CD8-positive, alpha-beta memory T cell (primary cell): ENCODE data around the gene FBXW11. TPM values are rescaled to one million over a fixed set of nuclear protein-coding genes. Genes with fewer than 3 reads are reported as not detected.
"Not testable (repeated sequence)": the region's sequence is repeated elsewhere in the genome, so short reads cannot be mapped to it uniquely, and the experiment has no call there.

Experiments
- CTCF ChIA-PET: fragments of 350-600 bp; sonication (Branson Sonifier 250); formaldehyde crosslinking; loops from one replicate; lab custom pipeline; 2021; ENCODE audit warnings: antibody characterized with exemption; lab: Charles Lee
- POLR2A ChIA-PET: fragments of 350-600 bp; sonication (Branson Sonifier 250); formaldehyde crosslinking; loops from one replicate; lab custom pipeline; 2021; ENCODE audit warnings: antibody characterized with exemption; lab: Charles Lee
- DNase-seq, 5 donors: peaks; one replicate each; pipeline versions ENCODE4 v3.0.0 to v3.0.0-alpha.2; 2020 to 2022; ENCODE audit warnings: mixed read lengths in 1 of 5
- H3K27ac ChIP-seq: one replicate; pipeline ENCODE4 v1.7.0; 2013; ENCODE audit warnings: low read depth, mild to moderate bottlenecking, low read length, moderate library complexity
- H3K27me3 ChIP-seq: 2 replicates; pipeline ENCODE4 v1.7.0; 2013; ENCODE audit warnings: low read length, mild to moderate bottlenecking; ENCODE audit not compliant: insufficient read depth, poor library complexity, severe bottlenecking
- H3K36me3 ChIP-seq: 2 replicates; pipeline ENCODE4 v1.7.0; 2013; ENCODE audit warnings: mild to moderate bottlenecking, low read length, moderate library complexity; ENCODE audit not compliant: insufficient read depth
- H3K4me1 ChIP-seq: 2 replicates; pipeline ENCODE4 v1.7.0; 2013; ENCODE audit warnings: mild to moderate bottlenecking, low read length, moderate library complexity; ENCODE audit not compliant: insufficient read depth
- H3K4me3 ChIP-seq: 2 replicates; pipeline ENCODE4 v1.7.0; 2013; ENCODE audit warnings: mild to moderate bottlenecking, low read length
- H3K9me3 ChIP-seq: 2 replicates; pipeline ENCODE4 v1.7.0; 2013; ENCODE audit warnings: mild to moderate bottlenecking, low read length
- H3K27ac Mint-ChIP-seq, 8 donors: one replicate each; pipeline ENCODE4 v1.8.0; 2020 to 2021; ENCODE audit warnings: mixed read lengths in 8 of 8, mild to moderate bottlenecking in 6 of 8, inconsistent platforms in 3 of 8, moderate library complexity in 3 of 8
- H3K27me3 Mint-ChIP-seq, 2 donors: one replicate each; pipeline ENCODE4 v1.8.0; 2020 to 2021; ENCODE audit warnings: mixed read lengths in 2 of 2, mild to moderate bottlenecking in 1 of 2, moderate library complexity in 1 of 2
- H3K36me3 Mint-ChIP-seq, 3 donors: one replicate each; pipeline ENCODE4 v1.8.0; 2020 to 2021; ENCODE audit warnings: mixed read lengths in 3 of 3, inconsistent platforms in 1 of 3, mild to moderate bottlenecking in 1 of 3
- H3K4me1 Mint-ChIP-seq, 3 donors: one replicate each; pipeline ENCODE4 v1.8.0; 2020 to 2021; ENCODE audit warnings: mixed read lengths in 3 of 3, inconsistent platforms in 1 of 3, mild to moderate bottlenecking in 1 of 3
- H3K4me3 Mint-ChIP-seq, 7 donors: one replicate each; pipeline ENCODE4 v1.8.0; 2020 to 2021; ENCODE audit warnings: mixed read lengths in 7 of 7, mild to moderate bottlenecking in 6 of 7, moderate library complexity in 4 of 7, inconsistent platforms in 2 of 7
- H3K9me3 Mint-ChIP-seq, 5 donors: one replicate each; pipeline ENCODE4 v1.8.0; 2020 to 2022; ENCODE audit warnings: mixed read lengths in 5 of 5, mild to moderate bottlenecking in 3 of 5, moderate library complexity in 2 of 5, inconsistent platforms in 1 of 5
- polyA plus RNA-seq: library from polyadenylated mRNA; unstranded; fragments of 300-500 nt; fragmentation: Illumina TruSeq; gene quantifications from one replicate; pipeline ENCODE4 v1.2.3, GENCODE V29; 2021
- total RNA-seq, 2 experiments: library from RNA; stranded (reverse); gene quantifications; one replicate each; pipeline ENCODE4 v1.2.3, GENCODE V29; 2021

FBXW11 gene
- total and polyA plus RNA-seq, 3 experiments from 2014 or later, result 25.8 to 46.9 (median 44.7) TPM

GRCh38 chr5:171893290-171893886 lies 113.0 kb downstream of the FBXW11 start:
- peaks cover 6 to 21% (median 17%) of the 10 kb centered on the region in 3 donors for H3K4me1 Mint-ChIP-seq
- peaks cover 10% of the 10 kb centered on the region for H3K36me3 ChIP-seq
- POLR2A ChIA-PET, result interaction anchor here (0.7 kb wide), 1 partner anchor 25 kb away, joined by 11 read pairs; no protein-coding TSS in a partner anchor
- H3K4me3 ChIP-seq, result no peak overlapping the region
- no peak overlapping the region for H3K27ac ChIP-seq
- H3K27me3 ChIP-seq, result no peaks in the 10 kb centered on the region
- DNase-seq, result no peak
- H3K4me1 ChIP-seq, result no peaks in the 10 kb centered on the region
- CTCF ChIA-PET, result interaction anchor here (1.3 kb wide), 1 partner anchor 15 kb away, joined by 3 read pairs; no protein-coding TSS in a partner anchor
- no peaks in the 10 kb centered on the region for H3K9me3 Mint-ChIP-seq
- H3K4me3 Mint-ChIP-seq, result no peak overlapping the region
- peaks cover 0 to 81% (median 21%) of the 10 kb centered on the region in 3 donors for H3K36me3 Mint-ChIP-seq
- H3K27me3 Mint-ChIP-seq, result no peaks in the 10 kb centered on the region
- no peaks in the 10 kb centered on the region for H3K9me3 ChIP-seq
- peak overlapping the region in 3 of 8 donors; percentile 3 to 26 (median 23) for H3K27ac Mint-ChIP-seq

DNA sequence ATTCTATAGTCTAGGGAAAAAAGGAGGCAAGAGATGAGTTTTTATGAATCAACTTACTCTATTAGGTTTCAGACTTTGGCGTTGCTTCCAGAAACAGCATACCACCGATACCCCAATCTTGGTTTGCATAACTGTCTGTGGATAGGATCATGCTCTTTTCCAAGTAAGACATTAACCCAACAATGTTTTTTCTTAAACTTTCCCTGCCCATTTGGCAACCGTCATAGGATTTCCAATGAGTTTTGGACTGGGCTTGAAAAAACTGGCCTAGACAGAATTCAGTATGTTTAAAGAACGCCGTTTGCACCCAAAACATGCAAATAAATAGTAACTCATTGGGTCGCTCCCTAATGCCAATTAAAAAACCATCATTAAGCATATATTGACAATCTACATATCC lies 114.8 kb downstream of the FBXW11 start:
- no peaks in the 10 kb centered on the region for H3K9me3 ChIP-seq
- H3K36me3 ChIP-seq, result peaks cover 14% of the 10 kb centered on the region
- Mint-ChIP-seq H3K4me3 (no peak overlapping the region), H3K27me3 (no peaks in the 10 kb centered on the region), H3K27ac (no peak overlapping the region), H3K36me3 (peaks cover 0 to 78% (median 21%) of the 10 kb centered on the region in 3 donors), H3K9me3 (no peaks in the 10 kb centered on the region), H3K4me1 (peaks cover 0 to 8% (median 3%) of the 10 kb centered on the region in 3 donors)
- no peak overlapping the region for H3K27ac ChIP-seq
- H3K27me3 ChIP-seq, result no peaks in the 10 kb centered on the region
- DNase-seq, result no peak
- CTCF ChIA-PET, result no interaction called here
- no peak overlapping the region for H3K4me3 ChIP-seq
- POLR2A ChIA-PET, result no interaction called here
- H3K4me1 ChIP-seq, result no peaks in the 10 kb centered on the region

- no peak overlapping the region for H3K4me3 Mint-ChIP-seq
- Histone ChIP-seq H3K27ac (no peak overlapping the region), H3K36me3 (peaks cover 12% of the 10 kb centered on the region), H3K4me3 (no peak overlapping the region), H3K9me3 (no peaks in the 10 kb centered on the region), H3K27me3 (no peaks in the 10 kb centered on the region), H3K4me1 (no peaks in the 10 kb centered on the region)
- H3K36me3 Mint-ChIP-seq, result peaks cover 0 to 73% (median 21%) of the 10 kb centered on the region in 3 donors
- H3K4me1 Mint-ChIP-seq, result peaks cover 0 to 8% (median 0%) of the 10 kb centered on the region in 3 donors
- CTCF ChIA-PET, result no interaction called here
- no peak for DNase-seq
- no peaks in the 10 kb centered on the region for H3K9me3 Mint-ChIP-seq
- H3K27me3 Mint-ChIP-seq, result no peaks in the 10 kb centered on the region
- POLR2A ChIA-PET, result no interaction called here
- peak overlapping the region in 2 of 8 donors; percentile 43 to 50 for H3K27ac Mint-ChIP-seq
Observed at GRCh38 chr5:171891150-171891549, 115.3 kb downstream of the FBXW11 start.

DNA sequence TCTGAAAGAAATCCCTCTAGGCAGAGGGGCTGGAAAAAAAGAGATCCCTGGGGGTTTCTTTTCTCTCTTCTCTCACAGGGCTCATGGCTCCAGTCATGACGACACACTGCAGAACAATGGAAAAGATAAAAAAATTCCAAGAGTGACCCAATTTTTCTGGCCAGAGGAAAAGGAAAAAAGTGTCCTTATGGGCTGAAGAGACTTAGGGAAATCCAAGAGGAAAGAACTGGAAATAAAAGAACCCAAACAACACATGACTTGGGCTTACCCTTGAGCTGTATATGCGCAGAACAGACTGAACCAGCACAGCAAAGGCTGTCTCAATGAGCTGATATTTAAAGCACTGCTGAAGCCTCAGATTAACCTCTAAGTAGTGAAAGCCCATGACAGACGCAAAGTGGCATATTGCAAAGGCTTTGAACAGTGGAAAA lies 118.4 kb downstream of the FBXW11 start:
- Histone ChIP-seq H3K36me3 (peaks cover 9% of the 10 kb centered on the region), H3K27ac (no peak overlapping the region), H3K27me3 (no peaks in the 10 kb centered on the region), H3K9me3 (no peaks in the 10 kb centered on the region), H3K4me1 (no peaks in the 10 kb centered on the region), H3K4me3 (no peak overlapping the region)
- peaks cover 21 to 76% (median 30%) of the 10 kb centered on the region in 3 donors for H3K36me3 Mint-ChIP-seq
- H3K27me3 Mint-ChIP-seq, result no peaks in the 10 kb centered on the region
- POLR2A ChIA-PET, result no interaction called here
- H3K27ac Mint-ChIP-seq, result peak overlapping the region in 1 of 8 donors; percentile 31
- DNase-seq, result no peak
- peaks cover 0 to 5% (median 0%) of the 10 kb centered on the region in 3 donors for H3K4me1 Mint-ChIP-seq
- H3K9me3 Mint-ChIP-seq, result no peaks in the 10 kb centered on the region
- H3K4me3 Mint-ChIP-seq, result no peak overlapping the region
- CTCF ChIA-PET, result no interaction called here

GRCh38 chr5:171886037-171886436 lies 120.4 kb downstream of the FBXW11 start:
- H3K27ac Mint-ChIP-seq, H3K9me3 Mint-ChIP-seq, H3K4me1 Mint-ChIP-seq, H3K9me3 ChIP-seq, H3K4me3 ChIP-seq, POLR2A ChIA-PET, H3K36me3 ChIP-seq, CTCF ChIA-PET, H3K27me3 ChIP-seq, H3K4me1 ChIP-seq, H3K27me3 Mint-ChIP-seq, DNase-seq, H3K4me3 Mint-ChIP-seq, H3K27ac ChIP-seq: not testable (repeated sequence)
- peaks cover 21 to 65% (median 34%) of the 10 kb centered on the region in 3 donors for H3K36me3 Mint-ChIP-seq

- Histone ChIP-seq H3K36me3 (peaks cover 3% of the 10 kb centered on the region), H3K4me1 (no peaks in the 10 kb centered on the region), H3K27me3 (no peaks in the 10 kb centered on the region), H3K9me3 (no peaks in the 10 kb centered on the region), H3K27ac (no peak overlapping the region), H3K4me3 (no peak overlapping the region)
- Mint-ChIP-seq H3K36me3 (peaks cover 21 to 65% (median 35%) of the 10 kb centered on the region in 3 donors), H3K9me3 (no peaks in the 10 kb centered on the region), H3K27ac (no peak overlapping the region), H3K4me3 (no peak overlapping the region), H3K27me3 (no peaks in the 10 kb centered on the region), H3K4me1 (peaks cover 0 to 5% (median 0%) of the 10 kb centered on the region in 3 donors)
- ChIA-PET POLR2A (no interaction called here), CTCF (no interaction called here)
- DNase-seq, result no peak
Observed at GRCh38 chr5:171882118-171882517, 124.3 kb downstream of the FBXW11 start.

DNA sequence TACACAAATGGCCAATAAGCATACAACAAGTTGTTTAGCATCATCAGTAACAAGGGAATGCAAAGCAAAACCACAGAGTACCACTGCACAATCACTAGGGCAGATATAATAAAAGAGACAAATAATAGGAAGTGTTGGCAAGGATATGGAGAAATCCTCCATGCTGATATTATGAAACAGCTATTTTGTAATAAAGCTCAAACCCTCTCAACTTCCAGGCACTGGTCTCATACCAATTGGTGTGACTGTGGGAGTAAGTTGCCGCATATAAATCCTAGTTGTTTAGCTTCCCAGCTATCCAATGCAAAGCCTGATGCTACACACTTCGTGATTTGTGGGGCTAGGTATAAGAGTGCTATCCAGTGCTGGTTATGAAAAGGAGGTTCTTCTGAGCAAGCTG lies 132.2 kb downstream of the FBXW11 start:
- Histone ChIP-seq H3K27ac (no peak overlapping the region), H3K27me3 (no peaks in the 10 kb centered on the region), H3K36me3 (peaks cover 21% of the 10 kb centered on the region), H3K4me1 (no peaks in the 10 kb centered on the region), H3K9me3 (no peaks in the 10 kb centered on the region), H3K4me3 (no peak overlapping the region)
- peaks cover 0 to 5% (median 0%) of the 10 kb centered on the region in 3 donors for H3K4me1 Mint-ChIP-seq
- no peak overlapping the region for H3K4me3 Mint-ChIP-seq
- ChIA-PET CTCF (interaction anchor here (0.8 kb wide), 1 partner anchor 38 kb away, joined by 3 read pairs; no protein-coding TSS in a partner anchor), POLR2A (no interaction called here)
- H3K9me3 Mint-ChIP-seq, result no peaks in the 10 kb centered on the region
- peaks cover 3 to 88% (median 37%) of the 10 kb centered on the region in 3 donors for H3K36me3 Mint-ChIP-seq
- DNase-seq, result no peak
- no peak overlapping the region for H3K27ac Mint-ChIP-seq
- no peaks in the 10 kb centered on the region for H3K27me3 Mint-ChIP-seq

DNA sequence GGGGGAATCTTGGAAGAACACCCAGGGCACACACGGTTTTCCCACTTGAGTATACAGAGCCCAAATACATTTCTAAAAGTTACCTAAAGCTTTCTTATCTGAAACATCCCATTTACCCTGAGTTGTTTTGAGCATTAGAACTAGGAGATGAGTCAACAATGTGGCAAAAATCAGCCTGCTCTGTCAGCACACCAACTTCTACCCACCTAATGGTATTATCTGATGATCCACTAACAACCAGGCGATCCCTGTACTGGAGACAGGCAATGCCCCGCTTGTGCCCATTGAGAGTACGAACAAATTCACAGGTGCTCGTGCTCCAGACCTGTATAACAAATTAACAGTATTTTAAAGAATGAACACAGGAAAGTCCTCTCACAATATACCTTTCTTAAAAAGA lies 133.8 kb downstream of the FBXW11 start:
- Mint-ChIP-seq H3K27ac (no peak overlapping the region), H3K4me3 (no peak overlapping the region), H3K27me3 (no peaks in the 10 kb centered on the region), H3K36me3 (peaks cover 3 to 93% (median 40%) of the 10 kb centered on the region in 3 donors), H3K9me3 (no peaks in the 10 kb centered on the region), H3K4me1 (peaks cover 0 to 5% (median 0%) of the 10 kb centered on the region in 3 donors)
- H3K27me3 ChIP-seq, result no peaks in the 10 kb centered on the region
- ChIA-PET POLR2A (no interaction called here), CTCF (no interaction called here)
- H3K9me3 ChIP-seq, result no peaks in the 10 kb centered on the region
- peaks cover 21% of the 10 kb centered on the region for H3K36me3 ChIP-seq
- no peak overlapping the region for H3K4me3 ChIP-seq
- DNase-seq, result no peak
- H3K4me1 ChIP-seq, result no peaks in the 10 kb centered on the region
- H3K27ac ChIP-seq, result no peak overlapping the region
